HG02840 (cell line): ENCODE measurements around the gene GSTP1.

Experiments used
- ATAC-seq: cut with Tn5 transposase; IDR thresholded peaks from one replicate; pipeline ENCODE4 v1.9.1; 2021; ENCODE audit warnings: mild to moderate bottlenecking, moderate library complexity, moderate number of reproducible peaks; ENCODE audit not compliant: unreplicated experiment, low FRiP score

The GSTP1 gene

DNA sequence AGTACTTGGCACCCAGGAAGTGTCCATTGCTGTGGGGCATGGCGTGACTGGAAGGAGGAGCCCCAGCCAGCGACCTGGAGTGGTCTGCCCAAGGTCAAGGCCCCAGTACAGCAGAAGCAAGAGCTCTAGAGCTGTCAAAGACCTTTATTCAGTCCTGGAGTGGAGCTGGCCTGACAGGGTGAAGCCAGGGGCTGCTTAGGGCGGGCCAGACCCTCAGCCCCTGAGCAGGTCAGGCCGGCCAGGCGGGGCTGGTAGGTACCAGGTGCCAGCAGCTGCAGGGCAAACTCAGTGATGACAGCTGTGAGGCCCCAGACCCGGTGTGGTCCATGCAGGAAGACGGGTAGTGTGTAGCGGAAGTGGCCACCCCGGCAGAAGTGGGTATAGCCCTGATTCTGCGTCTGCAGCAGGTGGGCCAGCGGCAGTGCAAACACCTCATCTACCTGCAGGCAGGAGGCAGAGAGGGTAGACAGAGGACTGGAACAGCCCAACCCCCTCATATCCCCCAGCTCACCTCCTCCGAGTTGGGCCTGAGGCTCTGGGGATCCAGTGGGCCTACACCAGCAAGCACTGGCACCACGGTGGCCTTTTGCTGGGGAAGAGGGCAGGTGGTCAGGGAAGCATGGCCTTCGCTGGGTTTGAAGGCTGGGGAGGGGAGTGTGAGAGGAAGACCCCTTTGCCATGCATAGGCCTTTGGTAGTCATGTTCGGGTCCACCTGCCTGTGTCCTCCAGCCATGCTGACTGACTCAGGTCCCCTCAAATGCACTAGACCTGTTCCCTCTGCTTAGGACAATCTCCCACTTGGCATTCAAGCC lies 44.4 kb downstream of the GSTP1 start:
- no peak for ATAC-seq

DNA sequence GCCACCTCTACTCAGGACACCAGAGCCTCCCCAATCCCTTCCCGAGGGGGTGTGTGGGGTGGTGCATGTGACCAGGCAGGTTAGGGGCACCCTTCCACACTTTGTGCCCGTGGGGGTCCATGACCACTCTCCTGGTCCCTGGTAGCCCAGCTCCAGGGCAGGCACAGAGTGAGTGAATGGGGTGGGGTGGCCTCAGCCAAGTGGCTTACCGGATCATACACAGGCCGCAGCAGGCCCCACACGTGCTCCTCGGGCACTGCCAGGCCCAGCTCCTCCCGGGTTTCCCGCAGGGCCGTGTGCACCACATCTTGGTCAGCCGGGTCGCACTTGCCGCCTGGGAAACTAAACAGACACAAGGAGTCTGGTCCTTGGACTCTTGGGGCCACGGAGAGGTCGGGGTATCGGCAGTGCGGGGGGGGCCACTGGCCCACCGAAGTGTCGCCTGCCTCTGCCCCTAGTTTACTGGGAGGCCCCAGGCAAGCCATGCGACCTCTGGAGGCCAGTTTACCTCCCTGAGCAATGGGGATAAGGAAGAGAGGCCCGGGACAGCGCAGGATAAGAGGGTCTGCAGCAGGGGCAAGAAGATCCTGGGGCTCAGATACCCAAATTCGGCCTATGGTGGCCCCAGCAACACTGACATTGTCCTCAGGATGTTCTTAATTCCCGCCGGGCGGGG lies 45.2 kb downstream of the GSTP1 start:
- ATAC-seq: no peak

DNA sequence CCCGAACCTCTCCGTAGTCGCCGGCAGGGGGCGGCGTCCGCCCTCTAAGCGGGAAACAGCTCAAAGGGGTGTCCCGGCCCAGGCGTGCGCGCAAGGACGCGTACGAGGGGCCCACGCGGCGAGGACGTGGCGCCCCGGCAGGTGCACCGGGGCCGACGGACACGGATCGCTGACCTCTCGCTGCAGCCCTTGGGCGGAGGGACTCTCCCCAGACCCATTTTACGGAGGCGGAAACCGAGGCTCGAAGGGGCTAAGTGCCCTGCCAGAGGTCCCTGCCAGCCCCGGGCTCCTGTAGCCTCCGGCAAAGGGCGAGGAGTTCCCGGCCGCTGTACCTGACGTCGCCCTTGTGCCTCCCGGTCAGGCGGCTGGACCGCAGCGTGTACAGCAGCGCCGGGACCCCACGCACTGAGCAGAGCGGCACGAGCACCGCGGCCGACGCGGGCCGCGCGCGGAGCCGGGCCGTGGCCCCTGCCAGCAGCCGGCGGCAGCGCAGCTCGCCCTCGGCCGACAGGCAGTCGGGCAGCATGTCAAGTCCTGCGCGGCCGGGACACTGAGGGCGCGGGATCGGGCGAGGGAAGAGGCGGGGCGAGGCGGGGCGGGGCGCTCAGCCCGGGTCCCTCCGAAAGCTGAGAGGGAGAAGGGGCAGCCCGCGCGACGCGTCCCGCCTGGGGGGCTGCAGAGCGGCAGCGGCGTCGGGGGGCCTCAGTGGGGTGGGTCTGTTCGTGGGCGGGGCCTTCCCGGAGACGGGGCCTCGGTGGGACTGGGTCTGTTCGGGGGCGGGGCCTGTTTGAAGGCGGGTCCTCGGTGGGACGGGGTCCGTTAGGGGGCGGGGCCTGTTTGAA lies 46.0 kb downstream of the GSTP1 start, which contains the start of gene NUDT8:
TSS of gene NUDT8 (minus strand) at position 552 of the 842 bp plus-strand sequence. CDS start at position 526, 26 bp downstream.
- peak; percentile 46 for ATAC-seq

DNA sequence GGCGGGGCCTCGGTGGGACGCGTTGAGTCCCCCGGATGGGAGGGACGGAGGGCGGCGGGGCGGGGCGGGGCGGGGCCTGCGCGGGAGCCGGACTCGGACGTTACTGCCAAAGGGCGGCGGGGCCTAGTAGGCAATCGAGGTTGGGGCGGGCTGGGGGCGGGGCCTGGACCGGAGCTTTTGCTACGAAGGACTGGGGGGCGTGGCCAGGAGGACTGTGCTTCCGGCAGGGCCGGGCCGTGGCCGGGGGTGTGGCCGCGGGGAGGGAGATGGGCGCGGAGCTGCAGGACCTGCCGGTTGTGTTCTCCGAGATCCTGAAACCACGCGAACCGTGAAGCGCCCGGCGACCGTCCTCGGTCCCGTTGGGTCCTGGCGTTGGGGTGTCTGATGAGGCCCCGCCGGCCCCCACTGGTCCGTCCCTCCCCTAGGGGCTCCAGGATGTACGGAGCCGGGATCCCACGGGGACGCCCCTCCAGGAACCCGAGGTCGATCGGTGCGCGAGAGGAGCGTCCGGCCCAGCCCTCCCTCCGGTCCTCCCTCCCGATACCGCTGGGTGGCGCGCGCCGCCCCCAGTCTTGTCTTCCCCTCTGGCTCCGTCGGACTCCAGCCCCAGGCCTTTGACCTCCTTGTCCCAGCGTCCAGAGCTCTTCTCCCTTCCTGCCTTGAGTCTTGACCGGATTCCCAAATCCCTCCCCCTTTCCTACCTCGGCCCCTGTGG lies 46.8 kb downstream of the GSTP1 start:
- peak; percentile 65 for ATAC-seq

DNA sequence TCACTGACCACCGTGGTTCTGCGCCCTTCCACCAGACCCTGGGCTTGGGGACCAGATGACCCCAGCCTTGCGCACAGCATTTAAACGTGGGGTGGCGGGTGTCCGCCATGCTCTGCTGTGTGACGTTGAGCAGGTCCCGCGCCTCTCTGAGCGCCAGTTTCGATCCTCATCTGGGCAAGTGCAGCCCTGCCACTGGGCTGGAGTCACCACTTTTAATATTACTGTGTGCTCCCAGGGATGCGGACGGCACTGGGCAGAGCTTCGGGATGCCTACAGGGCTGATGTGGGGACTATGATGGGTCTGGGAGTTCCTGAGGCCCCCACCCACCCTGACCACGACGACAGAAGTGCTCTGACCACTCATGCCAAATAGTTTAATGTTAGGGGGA lies 47.3 kb downstream of the GSTP1 start:
- no peak for ATAC-seq

DNA sequence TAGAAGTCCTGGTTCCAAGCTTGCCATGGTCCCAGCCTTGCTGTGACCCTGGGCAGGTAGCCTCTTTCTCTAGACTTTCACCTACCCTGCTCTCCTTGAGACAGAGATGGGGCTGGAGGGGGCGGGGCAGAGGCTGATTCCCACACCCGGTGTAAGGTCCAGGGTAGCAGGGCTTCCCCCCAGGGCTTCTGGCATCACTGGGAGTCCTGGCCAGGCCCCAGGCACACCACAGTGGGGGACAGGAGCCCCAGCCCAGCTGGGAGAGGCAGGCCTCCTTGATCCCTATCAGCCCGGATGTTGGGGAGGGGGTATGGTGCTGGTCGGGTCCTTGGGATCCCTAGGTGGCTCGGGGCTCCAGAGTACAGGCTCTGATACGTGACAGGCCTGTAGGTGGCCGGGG lies 47.8 kb downstream of the GSTP1 start:
- no peak for ATAC-seq

DNA sequence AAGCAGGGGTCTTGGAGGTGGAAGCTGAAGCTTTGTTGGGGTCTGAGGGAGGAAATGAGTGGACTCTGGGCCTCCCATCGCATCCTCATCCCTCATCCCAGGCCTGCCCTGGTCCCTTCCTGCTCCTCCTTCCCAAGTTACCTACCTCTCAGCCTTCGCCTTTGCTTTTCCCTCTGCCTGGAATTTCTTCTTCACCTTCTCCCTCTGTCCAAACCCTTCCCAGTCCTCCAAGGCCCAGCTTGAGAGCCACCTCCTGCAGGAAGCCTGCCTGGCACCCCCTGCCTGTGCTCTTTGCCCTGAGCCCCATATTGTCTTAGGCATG lies 48.2 kb downstream of the GSTP1 start:
- ATAC-seq: no peak

DNA sequence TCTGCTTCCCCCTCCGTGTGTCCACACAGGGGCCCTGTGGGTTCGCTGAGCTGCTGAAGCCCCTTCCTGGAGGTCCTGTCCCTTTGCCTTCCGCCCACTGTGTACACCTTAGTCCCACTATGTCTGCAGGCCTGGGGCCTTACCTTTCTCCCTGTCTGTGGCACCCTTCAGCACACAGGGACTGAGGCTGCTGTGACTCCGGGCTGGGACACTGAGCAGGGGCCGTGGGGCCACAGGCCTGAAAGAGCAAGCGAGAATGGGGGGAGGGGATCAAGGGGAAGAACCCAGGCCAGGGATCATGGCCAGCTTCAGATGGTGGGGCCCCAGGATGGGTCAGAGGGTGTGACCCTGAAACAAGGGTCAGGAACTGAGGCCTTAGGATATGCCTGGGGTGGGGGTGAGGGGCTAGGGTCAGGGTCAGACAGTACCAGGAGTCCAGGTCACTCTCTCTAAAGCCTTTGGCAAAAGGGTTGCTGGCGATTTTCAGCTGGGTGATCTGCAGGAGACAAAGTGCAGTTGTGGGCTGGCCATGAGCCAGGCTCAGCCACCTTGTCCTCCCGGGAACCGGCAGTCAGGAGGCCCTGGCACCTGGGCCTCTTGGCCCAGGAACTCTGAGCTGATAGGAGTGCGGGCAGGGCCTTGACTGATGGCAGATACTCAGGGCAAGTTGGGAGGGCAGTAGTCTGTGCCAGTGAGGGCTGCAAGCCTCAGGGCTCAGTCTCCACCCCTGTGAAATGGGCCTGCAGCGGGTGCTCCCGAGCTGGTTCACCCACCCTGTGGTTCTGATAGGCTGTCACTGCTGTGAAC lies 48.8 kb downstream of the GSTP1 start:
- no peak for ATAC-seq

DNA sequence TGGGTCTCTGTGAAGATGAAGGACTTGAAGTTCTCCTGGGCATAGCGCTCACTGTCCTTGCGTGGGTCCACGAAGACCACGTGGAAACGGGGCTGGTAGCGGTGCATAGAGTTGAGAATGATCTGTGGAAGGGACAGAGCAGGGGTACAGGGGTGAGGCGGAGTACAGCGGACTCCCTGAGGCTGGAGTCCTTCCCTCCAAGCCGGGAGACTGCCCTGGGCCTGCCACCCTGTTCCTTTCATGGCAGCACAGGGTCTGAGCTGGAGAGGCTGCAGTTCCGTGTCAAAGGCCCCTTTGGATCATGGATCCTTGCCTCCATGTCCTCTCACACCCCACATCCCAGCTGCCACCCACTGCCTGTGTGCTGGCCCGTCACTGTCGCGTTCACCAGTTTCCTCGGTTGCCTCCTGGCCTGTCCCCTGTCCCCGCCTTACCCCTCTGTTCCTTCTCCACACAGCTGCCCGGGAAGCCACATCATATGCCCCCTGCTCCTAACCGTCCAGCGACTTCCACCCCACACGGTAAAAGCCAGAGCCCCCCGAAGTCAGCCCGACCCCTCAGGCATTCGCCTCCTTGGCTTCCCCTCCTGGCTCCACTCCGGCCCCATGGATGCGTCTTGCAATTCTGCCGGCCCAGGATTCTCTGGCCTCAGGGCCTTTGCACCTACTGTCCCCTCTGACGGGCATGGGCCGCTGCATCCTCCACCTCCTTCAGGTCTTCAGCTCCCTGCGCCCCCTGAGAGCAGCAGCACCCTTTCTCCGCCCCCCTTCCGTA lies 49.6 kb downstream of the GSTP1 start:
- ATAC-seq: no peak

DNA sequence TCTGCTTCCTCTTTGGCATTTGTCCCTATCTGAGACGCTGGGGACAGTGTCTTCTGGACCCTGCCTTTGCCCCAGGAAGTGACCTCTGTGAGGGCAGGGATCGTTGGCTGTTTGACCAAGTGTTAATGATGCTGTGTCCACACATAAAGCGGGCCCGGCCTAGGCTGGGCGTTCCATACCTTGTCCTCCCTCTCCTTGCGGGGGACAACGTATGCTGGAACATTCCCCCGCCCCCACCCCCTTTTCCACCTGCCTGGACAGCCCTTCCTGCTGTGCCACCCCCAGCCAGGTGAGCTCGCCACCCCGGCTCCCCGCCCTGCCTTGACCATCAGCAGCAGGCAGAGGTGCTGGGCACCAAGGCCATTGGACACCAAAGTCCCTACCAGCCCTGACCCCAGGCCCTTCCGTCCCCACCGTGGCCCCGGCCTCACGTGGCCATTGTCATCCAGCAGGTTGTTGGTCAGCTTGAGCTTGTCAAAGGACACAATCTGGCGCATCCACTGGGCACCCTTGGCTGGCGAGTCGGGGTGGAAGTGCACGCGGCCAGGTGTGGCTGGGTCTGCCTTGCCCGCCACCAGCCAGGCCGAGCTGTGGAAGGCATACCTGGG lies 50.2 kb downstream of the GSTP1 start:
- no peak for ATAC-seq

DNA sequence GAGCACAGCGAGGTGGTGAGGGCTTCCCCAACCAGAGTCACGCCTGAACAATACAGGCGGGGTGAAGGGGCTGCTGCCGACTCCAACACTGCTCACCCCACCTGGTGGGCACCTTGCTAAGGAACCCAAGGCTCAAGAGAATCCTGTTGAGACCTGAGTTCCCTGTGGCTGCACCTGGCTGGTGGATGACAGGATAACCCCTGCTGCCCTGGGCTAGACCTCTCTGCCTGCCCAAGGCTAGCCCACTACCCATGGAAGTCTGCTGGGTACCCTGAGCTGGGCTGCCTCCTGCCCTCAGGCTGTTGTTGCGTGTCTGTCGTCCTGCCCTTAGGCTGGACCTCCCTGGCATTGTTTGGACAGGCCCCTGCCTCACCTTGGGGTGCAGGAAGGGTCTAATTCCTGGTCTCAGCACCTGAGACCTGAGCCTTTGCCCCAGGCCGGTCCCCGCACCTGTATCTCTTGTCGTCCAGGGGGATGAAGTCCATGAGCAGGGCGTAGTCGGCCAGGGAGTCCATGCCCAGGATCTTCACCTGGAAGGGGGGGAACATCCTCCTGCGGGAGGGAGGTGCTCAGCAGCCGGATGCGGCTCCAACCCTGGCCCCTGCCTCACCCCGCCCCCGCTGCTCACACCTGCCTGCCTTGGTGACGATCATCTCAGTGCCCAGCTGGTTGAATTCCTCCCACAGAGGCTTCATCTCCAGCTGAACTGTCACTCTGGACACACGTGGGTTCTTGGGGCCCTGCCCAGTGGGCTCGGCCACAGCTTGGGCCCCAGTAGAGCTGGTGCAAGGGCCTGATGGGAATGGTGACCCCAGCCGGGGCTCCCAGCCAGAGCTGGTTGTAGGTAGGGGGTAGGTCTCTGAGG lies 51.0 kb downstream of the GSTP1 start:
- no peak for ATAC-seq

DNA sequence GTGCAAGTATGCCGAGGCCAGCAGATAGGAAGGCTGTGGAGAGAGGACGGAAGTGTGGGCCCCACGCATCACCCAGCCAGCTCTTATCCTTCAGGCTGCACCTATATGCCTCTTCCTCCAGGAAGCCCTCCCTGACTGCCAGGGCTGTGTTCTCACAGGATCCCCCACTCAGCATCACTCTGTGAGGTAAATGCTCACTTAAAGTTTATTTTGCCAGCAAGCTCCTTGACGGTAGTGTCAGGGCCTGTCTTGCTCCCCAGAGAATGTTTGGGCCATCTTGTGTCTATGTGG lies 51.6 kb downstream of the GSTP1 start:
- ATAC-seq: no peak
